22Rv1 (cell line): ENCODE results near the gene FKBP1B.

Experiments used
- ZFX ChIP-seq: fragments of 450-650 bp; IDR thresholded peaks from 2 replicates; pipeline ENCODE4 v1.6.1; 2017; ENCODE audit warnings: antibody characterized with exemption, borderline replicate concordance
- TF ChIP-seq, protein P1 (sequence below): fragments of 450-650 bp; IDR thresholded peaks from 2 replicates; pipeline ENCODE4 v1.5.1; 2017; ENCODE audit warnings: mild to moderate bottlenecking

DNA sequence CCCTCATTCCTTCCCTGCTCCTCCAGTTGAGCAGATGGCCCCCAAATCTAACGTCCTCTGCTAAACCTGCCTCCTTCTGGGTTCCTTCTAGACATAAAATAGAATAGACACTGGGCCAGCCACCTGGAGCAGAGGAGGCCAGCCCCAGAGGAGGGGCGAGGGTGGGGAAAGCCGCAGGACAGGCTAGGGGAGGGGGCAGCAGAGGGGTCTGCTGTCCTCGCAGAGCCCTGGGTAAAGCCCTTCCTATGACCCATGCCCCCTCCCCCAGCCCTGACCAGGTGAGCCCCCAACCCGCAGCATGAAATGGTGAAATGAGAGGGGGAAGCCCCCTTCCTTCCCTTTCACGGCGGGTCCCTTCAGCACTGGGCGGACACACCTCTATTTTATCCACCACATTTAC, 31.8 kb upstream of the FKBP1B start:
- TF ChIP-seq, protein P1, sequence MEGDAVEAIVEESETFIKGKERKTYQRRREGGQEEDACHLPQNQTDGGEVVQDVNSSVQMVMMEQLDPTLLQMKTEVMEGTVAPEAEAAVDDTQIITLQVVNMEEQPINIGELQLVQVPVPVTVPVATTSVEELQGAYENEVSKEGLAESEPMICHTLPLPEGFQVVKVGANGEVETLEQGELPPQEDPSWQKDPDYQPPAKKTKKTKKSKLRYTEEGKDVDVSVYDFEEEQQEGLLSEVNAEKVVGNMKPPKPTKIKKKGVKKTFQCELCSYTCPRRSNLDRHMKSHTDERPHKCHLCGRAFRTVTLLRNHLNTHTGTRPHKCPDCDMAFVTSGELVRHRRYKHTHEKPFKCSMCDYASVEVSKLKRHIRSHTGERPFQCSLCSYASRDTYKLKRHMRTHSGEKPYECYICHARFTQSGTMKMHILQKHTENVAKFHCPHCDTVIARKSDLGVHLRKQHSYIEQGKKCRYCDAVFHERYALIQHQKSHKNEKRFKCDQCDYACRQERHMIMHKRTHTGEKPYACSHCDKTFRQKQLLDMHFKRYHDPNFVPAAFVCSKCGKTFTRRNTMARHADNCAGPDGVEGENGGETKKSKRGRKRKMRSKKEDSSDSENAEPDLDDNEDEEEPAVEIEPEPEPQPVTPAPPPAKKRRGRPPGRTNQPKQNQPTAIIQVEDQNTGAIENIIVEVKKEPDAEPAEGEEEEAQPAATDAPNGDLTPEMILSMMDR = no peak
- TF ChIP-seq ZFX = no peak
